G401 (cell line): ENCODE data around the gene PFKP. TPM values are rescaled to one million over a fixed set of nuclear protein-coding genes. Genes with fewer than 3 reads are reported as not detected.
A peak's percentile ranks its signal among the peaks of the same experiment; 100 is the strongest.

Experiments used
- DNase-seq: peaks from one replicate; pipeline ENCODE4 v3.0.0-alpha.2; 2015; ENCODE audit warnings: low spot score
- in situ Hi-C: cut with HindIII; loops from 2 replicates; pipeline ENCODE4 v1.10.0; 2016; ENCODE audit warnings: low sequenced_read_pairs, mixed read lengths
- total RNA-seq: library from RNA; depleted of rRNA; stranded (reverse); fragments of >200 nt; shearing (Covaris generic); gene quantifications from 2 replicates; pipeline ENCODE4 v1.2.3, GENCODE V29; 2014; rRNA removed

Gene PFKP
- total RNA-seq = 200 and 222 TPM in 2 replicates

DNA sequence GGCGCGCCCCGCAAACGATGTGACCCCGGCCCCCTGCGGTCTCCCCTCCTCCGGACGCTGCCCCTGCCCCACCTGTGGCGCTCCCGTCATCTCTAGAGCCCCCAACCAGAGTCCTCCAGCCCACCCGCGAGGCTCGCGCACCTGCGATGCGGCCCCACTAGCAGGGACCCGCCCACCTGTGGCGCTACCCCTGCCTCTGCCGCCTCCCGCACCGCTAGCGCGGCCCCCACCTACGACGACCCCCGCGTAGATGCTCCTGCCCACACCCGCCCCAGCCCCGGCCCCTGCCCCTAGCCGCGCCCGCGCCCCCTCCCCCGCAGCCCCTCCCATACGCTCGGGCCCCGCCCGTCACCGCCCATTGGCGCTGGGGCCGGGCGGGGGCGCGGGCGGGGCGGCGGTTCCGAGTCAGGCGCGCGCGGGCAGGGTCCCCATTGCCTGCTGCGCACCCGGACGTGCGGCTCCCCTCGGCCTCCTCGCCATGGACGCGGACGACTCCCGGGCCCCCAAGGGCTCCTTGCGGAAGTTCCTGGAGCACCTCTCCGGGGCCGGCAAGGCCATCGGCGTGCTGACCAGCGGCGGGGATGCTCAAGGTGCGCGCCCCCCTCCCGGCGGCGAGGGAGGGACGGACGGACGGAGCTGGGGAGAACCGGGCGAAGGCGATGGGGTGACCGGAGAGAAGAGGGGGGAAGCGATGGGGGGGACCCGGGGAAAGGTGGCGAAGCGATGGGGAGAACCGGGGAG lies at the start of gene PFKP:
Gene PFKP, plus strand, starts transcription at position 431 of the 741 bp plus-strand sequence. Its CDS starts 48 bp downstream, at position 479.
- in situ Hi-C loops = no loop called here
- DNase-seq = no peak

DNA sequence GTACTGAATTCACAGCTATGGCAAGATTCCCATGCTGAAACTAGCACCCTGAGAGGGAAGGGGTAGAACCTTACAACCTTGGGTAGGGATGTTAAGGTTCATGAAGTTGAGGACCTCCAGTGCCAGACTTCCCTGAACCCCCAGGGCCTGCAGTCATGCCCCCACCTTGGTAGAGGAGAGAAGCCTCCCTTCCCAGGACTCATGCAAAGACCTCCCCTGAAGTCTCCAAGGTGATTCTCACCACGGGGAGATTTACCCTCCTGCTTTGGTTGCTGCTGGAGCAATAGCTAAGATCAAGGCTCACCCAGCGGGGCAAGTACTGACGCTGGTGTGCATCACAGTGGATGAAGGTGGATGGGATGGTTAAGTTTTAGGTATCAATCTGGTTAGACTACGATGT lies 49.1 kb upstream of the PFKP start:
- in situ Hi-C loops = no loop called here
- no peak for DNase-seq

DNA sequence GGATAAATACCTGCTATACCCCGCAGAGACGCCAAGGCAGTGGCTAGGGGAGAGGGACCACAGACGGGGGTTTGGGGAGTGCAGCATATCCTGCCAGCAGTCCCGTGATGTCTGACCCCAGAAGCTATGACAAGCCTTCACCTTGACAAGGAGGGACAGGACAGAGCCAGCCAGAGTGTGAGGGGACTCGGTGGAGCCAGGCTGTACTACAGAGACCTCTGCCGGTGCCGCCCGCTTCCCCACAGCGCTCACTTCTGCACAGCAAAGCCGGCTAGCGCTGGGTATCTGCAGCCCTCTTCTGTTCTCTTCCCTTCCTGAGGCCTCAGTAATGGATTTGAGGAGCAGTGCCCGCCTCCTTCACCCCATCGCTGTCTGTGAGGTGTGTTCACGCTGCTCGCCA lies 47.0 kb upstream of the PFKP start:
- DNase-seq = no peak
- in situ Hi-C loops = no loop called here

DNA sequence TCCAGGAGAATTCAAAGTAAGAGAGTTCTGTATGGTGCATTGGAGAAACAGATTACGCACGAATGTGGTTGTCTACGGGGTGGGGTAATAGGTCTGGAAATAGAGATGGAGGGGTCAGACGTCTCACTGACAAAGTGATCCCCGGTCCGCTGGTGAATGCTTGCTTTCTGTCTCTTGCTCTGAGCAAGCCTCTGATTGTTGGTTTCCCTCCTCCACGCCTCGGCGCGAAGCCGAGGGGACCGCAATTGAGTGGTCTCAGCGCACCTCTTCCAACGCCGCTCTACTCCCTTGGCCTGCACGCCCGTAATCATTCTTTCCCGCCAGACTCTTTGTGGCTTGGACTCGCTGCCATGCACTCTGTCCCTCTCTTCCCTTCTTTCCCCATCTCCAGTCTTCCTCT lies 46.5 kb upstream of the PFKP start:
- in situ Hi-C loops = no loop called here
- no peak for DNase-seq

DNA sequence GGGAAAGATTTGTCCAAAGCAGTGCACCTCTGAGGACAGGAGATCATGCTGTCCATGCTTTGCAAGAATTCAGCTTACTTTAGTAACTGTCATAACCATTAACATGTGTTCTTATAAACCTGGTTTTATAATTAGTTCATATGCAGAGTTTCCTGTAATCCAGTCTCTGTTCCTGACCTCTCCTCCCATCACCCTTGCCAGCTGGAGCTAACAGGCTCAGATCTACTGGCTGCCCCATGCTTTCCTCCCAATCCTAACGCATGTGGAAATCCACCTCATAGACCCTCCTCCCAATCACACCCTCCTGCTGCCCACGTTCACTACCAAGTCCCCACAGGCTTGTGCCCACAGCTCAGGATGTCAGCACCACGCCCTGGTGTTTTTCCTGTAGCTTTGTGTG lies 45.3 kb upstream of the PFKP start:
- in situ Hi-C loops = no loop called here
- no peak for DNase-seq

DNA sequence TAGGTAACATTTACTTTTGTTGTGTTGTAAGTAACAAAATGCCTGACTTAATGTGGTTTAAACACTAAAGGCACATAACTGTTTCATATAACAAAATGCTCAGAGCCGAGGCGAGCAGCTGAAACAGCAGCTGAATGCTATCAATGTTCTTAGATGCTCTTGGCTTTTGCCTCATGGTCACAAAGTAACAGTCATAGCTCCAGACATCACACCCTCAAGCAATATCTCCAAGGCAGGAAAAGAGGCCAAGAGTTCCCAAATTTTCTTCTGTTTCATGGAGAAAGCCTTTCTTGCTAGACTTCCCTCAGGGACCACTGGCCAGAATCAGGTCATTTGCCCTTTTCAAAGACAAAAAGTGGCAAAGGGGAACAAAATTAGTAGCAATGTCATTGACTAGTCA lies 43.5 kb upstream of the PFKP start:
- in situ Hi-C loops = no loop called here
- DNase-seq = no peak

- no peak for DNase-seq
- in situ Hi-C loops = no loop called here
These were observed 42.2 kb upstream of the PFKP start for GRCh38 chr10:3025026-3025683.

- DNase-seq = no peak
- in situ Hi-C loops = no loop called here
These were observed 39.5 kb upstream of the PFKP start for GRCh38 chr10:3027866-3028265.

GRCh38 chr10:3028441-3028840 lies 38.9 kb upstream of the PFKP start:
- in situ Hi-C loops = no loop called here
- DNase-seq = no peak

DNA sequence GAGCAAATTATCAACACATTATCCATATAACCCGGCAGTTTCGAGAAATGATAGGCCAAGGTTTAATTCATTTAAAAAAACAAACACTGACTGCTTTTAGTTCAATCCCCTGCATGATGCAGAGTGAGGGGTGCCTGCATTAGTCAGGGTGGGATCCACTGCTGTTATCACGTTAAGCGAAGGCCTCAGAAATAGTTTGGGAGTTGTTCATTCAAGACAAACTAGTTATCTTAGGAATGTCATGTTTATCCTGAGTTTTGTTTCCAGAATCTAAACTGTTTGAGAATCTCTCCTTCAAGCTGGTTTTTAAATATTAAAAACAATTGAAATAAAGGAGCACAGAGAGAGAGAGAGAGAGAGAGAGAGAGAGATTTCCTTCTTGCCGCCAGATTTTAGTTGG lies 36.6 kb upstream of the PFKP start:
- in situ Hi-C loops = no loop called here
- no peak for DNase-seq

GRCh38 chr10:3031490-3031889 lies 35.9 kb upstream of the PFKP start:
- no peak for DNase-seq
- in situ Hi-C loops = no loop called here

DNA sequence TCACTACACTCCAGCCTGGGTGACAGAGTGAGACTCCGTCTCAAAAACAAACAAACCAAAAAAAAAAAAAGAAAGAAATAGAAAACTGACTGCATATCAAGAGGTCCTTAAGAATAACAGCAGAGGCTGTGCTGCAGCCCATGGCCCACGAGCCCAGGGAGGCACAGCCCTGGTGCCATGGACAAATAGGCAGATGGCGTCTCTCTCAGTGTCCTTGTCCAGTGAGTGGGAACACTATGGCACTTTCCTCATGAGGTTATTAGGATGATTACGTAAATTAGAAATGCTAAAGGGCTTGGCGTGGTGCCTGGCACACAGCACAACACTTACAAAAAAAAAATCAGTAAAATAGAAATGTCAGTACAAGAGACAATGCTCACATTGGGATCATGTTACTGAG lies 33.4 kb upstream of the PFKP start:
- DNase-seq = no peak
- in situ Hi-C loops = no loop called here

DNA sequence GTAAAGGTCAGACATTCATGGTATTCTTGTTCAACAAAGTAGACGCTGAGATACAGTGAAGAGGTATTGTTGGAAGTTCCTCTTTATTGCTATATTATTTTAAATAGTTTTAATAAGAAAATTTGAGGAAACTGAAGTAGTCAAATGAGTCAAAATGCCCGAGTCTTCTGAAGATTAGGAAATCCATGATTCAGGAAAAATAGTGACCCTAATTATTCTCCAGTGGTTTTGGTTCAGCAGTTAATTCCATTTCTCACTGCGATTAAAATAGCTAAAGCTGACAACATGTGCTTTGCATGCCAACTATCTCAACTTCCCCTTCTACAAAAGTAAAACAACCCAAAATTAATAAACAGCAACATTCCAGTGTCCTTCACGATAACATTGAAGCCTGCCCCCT lies 32.7 kb upstream of the PFKP start:
- in situ Hi-C loops = no loop called here
- no peak for DNase-seq

DNA sequence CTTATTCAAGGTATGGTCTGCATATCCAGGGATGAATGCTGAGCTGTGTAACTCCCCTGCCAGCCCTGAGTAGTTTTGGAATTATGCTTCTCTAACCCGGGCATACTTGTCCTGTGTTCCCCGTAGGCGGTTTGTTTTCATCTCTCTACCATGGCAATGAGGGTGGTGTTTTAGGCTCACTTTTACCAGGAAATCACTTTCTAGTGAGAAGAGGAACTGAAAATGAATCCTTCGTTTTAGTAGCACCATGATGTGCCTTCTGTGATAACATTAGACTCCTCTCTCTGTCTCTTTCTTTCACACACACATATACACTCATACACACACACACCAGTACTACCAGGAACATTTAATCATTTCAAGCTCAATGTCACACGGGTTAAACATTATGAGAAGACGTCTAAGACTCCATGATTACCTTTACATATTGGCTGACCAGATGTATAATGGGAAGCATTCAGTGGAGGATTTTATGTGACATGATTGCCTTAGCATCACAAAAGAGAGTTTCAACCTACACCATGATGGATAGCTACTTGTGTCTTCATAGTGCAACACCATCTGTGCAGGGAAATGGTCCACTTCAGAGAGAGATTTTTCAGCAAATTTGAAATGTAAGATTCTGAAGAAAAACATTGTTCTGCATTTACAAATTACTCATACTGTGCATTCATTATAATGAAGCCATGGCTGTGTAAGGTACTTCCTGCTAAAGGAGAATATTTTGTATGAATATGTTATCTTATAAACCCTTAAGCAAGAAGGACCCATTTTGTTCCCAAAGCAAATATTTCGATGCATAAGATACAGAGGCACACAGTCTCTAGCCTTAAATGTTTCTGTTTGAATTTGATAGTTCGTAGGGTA lies 31.0 kb upstream of the PFKP start:
- in situ Hi-C loops = no loop called here
- DNase-seq = no peak

DNA sequence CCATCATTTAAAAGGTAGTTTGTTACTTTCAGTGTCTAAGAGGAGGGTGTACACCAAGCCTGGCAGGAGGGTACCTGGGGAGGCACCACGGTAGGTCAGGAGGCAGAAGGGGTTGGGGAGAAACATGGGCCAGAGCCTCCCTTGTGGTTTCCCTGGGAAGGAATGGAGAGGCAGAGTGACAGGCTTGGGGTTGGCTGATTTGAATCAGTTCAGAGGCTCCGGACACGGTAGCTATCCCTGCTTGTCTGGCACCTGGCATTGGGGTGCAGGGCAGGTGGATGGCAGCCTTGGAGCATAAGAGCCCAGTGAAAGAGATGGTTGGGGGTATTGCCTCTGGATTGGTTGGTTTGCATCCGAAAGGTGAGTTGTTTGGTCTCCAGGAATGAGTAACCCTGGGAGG lies 30.2 kb upstream of the PFKP start:
- DNase-seq = no peak
- in situ Hi-C loops = no loop called here

GRCh38 chr10:3040069-3040468 lies 27.3 kb upstream of the PFKP start:
- no peak for DNase-seq
- in situ Hi-C loops = no loop called here

DNA sequence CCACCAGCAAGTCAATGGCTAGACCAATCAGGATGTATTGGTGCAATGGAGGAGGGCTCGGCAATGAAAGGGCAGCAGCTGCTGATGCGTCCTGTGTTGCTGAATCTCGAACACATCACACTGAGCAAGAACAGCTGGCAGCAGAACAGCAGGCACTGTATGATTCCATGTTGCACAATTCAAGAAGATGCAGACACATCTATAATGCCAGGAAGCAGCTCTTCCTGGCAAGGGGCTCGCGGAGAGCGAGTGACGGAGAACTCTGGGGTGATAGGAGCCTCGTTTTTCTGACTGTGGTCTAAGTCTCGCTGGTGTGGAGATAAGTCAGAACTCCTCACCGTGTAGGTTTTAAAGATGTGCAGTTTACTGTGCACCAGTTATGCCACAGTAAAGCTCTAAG lies 24.8 kb upstream of the PFKP start:
- DNase-seq = no peak
- in situ Hi-C loops = no loop called here

DNA sequence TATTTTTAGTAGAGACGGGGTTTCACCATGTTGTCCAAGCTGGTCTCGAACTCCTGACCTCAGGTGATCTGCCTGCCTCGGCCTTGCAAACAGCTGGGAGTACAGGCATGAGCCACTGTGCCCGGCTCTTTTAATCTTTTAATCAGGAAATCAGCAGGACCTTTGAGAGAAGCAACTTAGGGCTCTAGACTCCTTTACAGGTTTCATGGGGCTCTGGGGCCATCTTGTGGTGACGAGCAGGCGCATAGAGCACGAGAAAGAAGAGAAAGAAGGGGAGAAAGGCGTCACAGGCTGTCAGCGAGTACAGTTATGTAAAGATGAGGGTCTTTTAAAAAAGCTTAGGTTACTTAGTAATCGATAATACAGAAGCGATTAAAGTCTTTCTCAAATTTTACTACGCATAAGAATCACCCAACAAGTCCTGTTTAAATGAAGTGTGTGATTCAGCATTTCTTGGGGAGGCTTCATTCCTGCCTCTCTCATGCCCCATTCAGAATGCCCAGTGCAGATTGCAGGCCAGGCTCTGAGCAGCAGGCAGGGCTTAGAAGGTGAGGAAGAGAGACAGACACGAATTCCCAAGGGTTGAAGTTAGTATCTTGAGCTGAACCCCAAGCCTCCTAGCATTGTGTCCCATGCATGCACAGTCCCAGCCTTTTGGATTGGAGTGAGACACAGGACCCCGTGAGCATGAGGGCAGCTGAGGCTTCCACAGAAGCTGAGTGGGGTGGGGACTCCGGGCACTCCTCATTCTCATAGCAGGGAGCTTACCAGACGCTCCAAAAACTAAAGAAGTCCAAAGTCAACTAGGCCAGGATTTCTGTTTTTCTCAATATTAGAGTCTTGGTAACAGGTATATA lies 23.6 kb upstream of the PFKP start:
- in situ Hi-C loops = no loop called here
- DNase-seq = peak; percentile 84

DNA sequence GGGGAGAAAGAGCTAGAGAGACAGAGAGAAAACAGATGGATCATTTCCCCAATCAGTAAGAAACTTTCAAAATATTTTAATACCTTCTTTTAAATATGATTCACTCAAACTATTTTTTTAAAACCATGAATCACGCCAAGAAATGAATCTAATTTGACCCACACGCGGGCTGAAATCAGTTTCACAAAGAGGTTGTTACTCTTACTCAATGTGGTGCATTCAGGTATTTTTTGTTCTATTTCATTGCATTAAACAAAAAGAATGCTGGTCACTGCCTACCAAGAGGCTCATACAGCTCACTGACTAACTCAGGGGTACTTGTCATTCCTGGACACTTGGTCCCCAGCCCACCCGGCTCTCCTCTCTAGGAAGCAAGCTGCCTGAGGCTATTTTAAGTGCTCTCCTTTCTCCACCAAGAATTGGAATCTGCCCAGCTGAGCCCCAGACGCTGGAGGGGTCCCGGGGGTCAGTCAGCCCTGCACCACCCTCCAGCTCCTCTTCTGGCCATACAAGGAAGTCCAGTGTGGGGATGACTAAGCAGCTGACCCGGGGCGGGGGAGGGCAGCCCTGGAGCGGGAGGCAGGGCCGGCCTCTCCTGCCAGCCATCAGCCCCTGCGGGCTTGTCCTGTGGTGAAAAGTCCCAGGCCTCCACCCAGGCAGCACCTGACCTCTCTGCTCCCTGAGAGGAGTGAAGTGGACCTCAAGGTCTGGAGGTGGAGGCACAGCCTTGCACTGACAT lies 21.7 kb upstream of the PFKP start:
- DNase-seq = no peak
- in situ Hi-C loops = no loop called here
